MCF 10A (cell line): ENCODE results near the gene NOC4L. TPM values are rescaled to one million over a fixed set of nuclear protein-coding genes. Genes with fewer than 3 reads are reported as not detected.

Experiments used
- BruUV-seq: library from RNA; stranded (reverse); fragments of 400-500 nt; replicated peaks from 2 replicates; lab custom pipeline; 2021; lab: Mats Ljungman, UMichigan
- CTCF ChIA-PET: fragments of 300-600 bp; sonication (Branson Sonifier 250); formaldehyde crosslinking; extraction: SDS; loops from one replicate; lab custom pipeline; 2021; ENCODE audit warnings: antibody characterized with exemption, inconsistent platforms; lab: Yijun Ruan, JAX
- POLR2A ChIA-PET: fragments of 300-600, 350-650 bp; sonication (Branson Sonifier 250); formaldehyde crosslinking; extraction: SDS; loops from one replicate; lab custom pipeline; 2020; ENCODE audit warnings: antibody characterized with exemption, inconsistent platforms; lab: Yijun Ruan, JAX
- DNase-seq: peaks from one replicate; pipeline ENCODE4 v3.0.0-alpha.2; 2018; ENCODE audit not compliant: unreplicated experiment
- H3K27ac Mint-ChIP-seq: one replicate; pipeline ENCODE4 v1.8.0; 2022; ENCODE audit warnings: mild to moderate bottlenecking, low read depth, mixed read lengths; ENCODE audit not compliant: unreplicated experiment
- H3K27me3 Mint-ChIP-seq: one replicate; pipeline ENCODE4 v1.8.0; 2022; ENCODE audit warnings: mixed read lengths; ENCODE audit not compliant: insufficient read depth, unreplicated experiment
- H3K36me3 Mint-ChIP-seq: one replicate; pipeline ENCODE4 v1.8.0; 2022; ENCODE audit warnings: mild to moderate bottlenecking, moderate library complexity, mixed read lengths; ENCODE audit not compliant: insufficient read depth, unreplicated experiment
- H3K4me1 Mint-ChIP-seq: one replicate; pipeline ENCODE4 v1.8.0; 2022; ENCODE audit warnings: mixed read lengths; ENCODE audit not compliant: insufficient read depth, unreplicated experiment
- H3K4me3 Mint-ChIP-seq: one replicate; pipeline ENCODE4 v1.8.0; 2022; ENCODE audit warnings: mild to moderate bottlenecking, moderate library complexity, mixed read lengths; ENCODE audit not compliant: unreplicated experiment
- H3K9me3 Mint-ChIP-seq: one replicate; pipeline ENCODE4 v1.8.0; 2022; ENCODE audit warnings: mixed read lengths; ENCODE audit not compliant: unreplicated experiment
- intact Hi-C: fragments of 100-400 bp; cut with micrococcal nuclease; formaldehyde crosslinking; loops from 2 replicates; pipeline ENCODE4 v1.14.1; 2022
- total RNA-seq: library from RNA; stranded (reverse); gene quantifications from 2 replicates; pipeline ENCODE4 v1.2.3, GENCODE V29; 2022
- TF ChIP-seq, protein P1 (sequence below): fragments of 200-600 bp; IDR thresholded peaks from one replicate; pipeline ENCODE4 v1.8.0; 2022; ENCODE audit warnings: antibody characterized with exemption, mild to moderate bottlenecking; ENCODE audit not compliant: unreplicated experiment

Gene NOC4L
- total RNA-seq, 1 experiment from 2014 or later = 32.0 TPM

- H3K27ac Mint-ChIP-seq = no peak overlapping the region
- H3K36me3 Mint-ChIP-seq = peaks cover 30% of the 10 kb centered on the region
- BruUV-seq = no TSS peak
- H3K27me3 Mint-ChIP-seq = no peaks in the 10 kb centered on the region
- no peaks in the 10 kb centered on the region for H3K4me1 Mint-ChIP-seq
- no peaks in the 10 kb centered on the region for H3K9me3 Mint-ChIP-seq
- no peak for DNase-seq
- intact Hi-C loops = no loop called here
- TF ChIP-seq, protein P1, sequence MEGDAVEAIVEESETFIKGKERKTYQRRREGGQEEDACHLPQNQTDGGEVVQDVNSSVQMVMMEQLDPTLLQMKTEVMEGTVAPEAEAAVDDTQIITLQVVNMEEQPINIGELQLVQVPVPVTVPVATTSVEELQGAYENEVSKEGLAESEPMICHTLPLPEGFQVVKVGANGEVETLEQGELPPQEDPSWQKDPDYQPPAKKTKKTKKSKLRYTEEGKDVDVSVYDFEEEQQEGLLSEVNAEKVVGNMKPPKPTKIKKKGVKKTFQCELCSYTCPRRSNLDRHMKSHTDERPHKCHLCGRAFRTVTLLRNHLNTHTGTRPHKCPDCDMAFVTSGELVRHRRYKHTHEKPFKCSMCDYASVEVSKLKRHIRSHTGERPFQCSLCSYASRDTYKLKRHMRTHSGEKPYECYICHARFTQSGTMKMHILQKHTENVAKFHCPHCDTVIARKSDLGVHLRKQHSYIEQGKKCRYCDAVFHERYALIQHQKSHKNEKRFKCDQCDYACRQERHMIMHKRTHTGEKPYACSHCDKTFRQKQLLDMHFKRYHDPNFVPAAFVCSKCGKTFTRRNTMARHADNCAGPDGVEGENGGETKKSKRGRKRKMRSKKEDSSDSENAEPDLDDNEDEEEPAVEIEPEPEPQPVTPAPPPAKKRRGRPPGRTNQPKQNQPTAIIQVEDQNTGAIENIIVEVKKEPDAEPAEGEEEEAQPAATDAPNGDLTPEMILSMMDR = no peak
- H3K4me3 Mint-ChIP-seq = no peak overlapping the region
- CTCF ChIA-PET = no interaction called here
- POLR2A ChIA-PET = no interaction called here
Measured at GRCh38 chr12:132116709-132117557, 27.3 kb upstream of the NOC4L start.

- BruUV-seq = no TSS peak
- Mint-ChIP-seq H3K27me3 (no peaks in the 10 kb centered on the region), H3K36me3 (peaks cover 30% of the 10 kb centered on the region)
Measured at GRCh38 chr12:132117558-132117875, 26.7 kb upstream of the NOC4L start.

GRCh38 chr12:132118876-132119275, 25.4 kb upstream of the NOC4L start:
- Mint-ChIP-seq H3K4me3 (no peak overlapping the region), H3K4me1 (no peaks in the 10 kb centered on the region), H3K36me3 (peaks cover 31% of the 10 kb centered on the region), H3K27ac (no peak overlapping the region), H3K27me3 (no peaks in the 10 kb centered on the region), H3K9me3 (no peaks in the 10 kb centered on the region)
- TF ChIP-seq, protein P1 = no peak
- ChIA-PET POLR2A (no interaction called here), CTCF (interaction anchor here (0.9 kb wide), 1 partner anchor 36 kb away, joined by 4 read pairs; no protein-coding TSS in a partner anchor)
- DNase-seq = no peak
- no TSS peak for BruUV-seq
- intact Hi-C loops = no loop called here

More at GRCh38 chr12:132117558-132117875, 26.7 kb upstream of the NOC4L start:
- H3K9me3 Mint-ChIP-seq = no peaks in the 10 kb centered on the region
- intact Hi-C loops = no loop called here
- H3K4me3 Mint-ChIP-seq = no peak overlapping the region
- no peaks in the 10 kb centered on the region for H3K4me1 Mint-ChIP-seq
- ChIA-PET CTCF (interaction anchor here (0.7 kb wide), 1 partner anchor 297 kb away, joined by 3 read pairs; no protein-coding TSS in a partner anchor), POLR2A (no interaction called here)
- no peak for DNase-seq
- TF ChIP-seq, protein P1 = no peak
- H3K27ac Mint-ChIP-seq = no peak overlapping the region

DNA sequence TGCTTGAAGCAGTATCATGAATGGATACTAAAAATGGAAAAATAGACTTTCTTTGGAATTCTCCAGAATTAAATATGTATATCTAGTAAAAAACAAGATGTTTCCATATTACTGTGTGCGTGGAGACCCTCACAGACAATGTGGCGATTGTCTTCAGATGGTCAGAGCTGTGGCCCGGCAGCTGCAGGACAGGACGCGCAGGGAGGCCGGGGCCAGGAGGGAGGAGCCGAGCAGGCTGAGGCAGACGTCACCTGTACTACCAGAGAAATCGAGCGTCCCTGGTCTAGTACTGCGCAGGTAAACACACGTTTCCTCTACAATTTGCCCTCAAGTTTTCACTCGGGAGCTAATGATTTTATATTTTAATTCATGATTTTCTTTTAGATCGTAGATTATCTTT, 23.0 kb upstream of the NOC4L start:
- TF ChIP-seq, protein P1 = no peak
- Mint-ChIP-seq H3K27me3 (no peaks in the 10 kb centered on the region), H3K4me3 (no peak overlapping the region), H3K4me1 (no peaks in the 10 kb centered on the region), H3K36me3 (peaks cover 32% of the 10 kb centered on the region), H3K9me3 (no peaks in the 10 kb centered on the region), H3K27ac (no peak overlapping the region)
- intact Hi-C loops = no loop called here
- POLR2A ChIA-PET = interaction anchor here (0.7 kb wide), 1 partner anchor 526 kb away, joined by 3 read pairs; no protein-coding TSS in a partner anchor
- no peak for DNase-seq
- CTCF ChIA-PET = interaction anchor here (0.6 kb wide), 3 partner anchors 21 to 560 kb away, joined by 3 read pairs; no protein-coding TSS in a partner anchor
- BruUV-seq = no TSS peak
